CD4-positive, alpha-beta T cell treated with Interleukin-4 for 1 hour (primary cell): ENCODE results near the gene PKMYT1.

Experiments used
- DNase-seq, 2 donors: peaks; one replicate each; pipeline ENCODE4 v3.0.0-alpha.2; 2020 to 2022

The PKMYT1 gene

DNA sequence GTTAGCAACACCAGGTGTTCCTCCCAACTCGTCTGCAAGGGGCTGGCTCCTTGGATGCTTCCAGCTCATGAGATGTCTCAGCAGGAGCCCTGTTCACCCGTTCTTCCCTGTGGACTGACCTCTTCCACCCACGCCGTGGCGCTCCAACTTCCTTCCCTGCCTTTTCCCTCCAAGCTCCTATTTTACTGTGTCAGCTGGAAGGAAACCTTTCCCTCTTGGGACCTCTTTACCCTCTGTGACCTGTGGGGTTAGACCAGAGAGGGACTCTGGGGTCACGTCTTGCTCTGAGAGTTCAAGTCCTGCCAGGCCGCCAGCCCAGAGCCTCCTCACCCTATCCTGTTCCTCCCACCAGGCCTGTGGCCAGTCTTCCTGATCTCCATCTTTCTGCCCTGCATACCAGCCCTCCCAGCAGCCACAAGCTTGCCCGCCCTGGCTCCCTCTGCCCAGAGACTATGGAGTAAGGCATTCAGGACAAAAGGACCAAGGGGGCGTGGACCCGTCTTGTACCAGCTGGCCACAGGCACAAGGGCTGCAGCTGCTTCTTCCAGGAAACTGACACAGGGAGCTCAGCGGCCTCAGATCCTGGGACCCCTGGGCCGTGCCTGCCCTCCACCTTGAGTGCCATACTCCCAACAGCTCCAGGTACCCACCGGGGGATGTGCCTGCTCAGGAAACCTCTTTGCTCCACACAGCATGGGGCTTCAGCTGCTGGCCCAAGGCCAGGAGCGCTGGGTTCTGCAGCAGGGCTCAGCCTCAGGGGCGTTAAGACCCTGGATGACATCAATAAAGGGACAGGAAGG lies 8.1 kb downstream of the PKMYT1 start:
- DNase-seq, result no peak

DNA sequence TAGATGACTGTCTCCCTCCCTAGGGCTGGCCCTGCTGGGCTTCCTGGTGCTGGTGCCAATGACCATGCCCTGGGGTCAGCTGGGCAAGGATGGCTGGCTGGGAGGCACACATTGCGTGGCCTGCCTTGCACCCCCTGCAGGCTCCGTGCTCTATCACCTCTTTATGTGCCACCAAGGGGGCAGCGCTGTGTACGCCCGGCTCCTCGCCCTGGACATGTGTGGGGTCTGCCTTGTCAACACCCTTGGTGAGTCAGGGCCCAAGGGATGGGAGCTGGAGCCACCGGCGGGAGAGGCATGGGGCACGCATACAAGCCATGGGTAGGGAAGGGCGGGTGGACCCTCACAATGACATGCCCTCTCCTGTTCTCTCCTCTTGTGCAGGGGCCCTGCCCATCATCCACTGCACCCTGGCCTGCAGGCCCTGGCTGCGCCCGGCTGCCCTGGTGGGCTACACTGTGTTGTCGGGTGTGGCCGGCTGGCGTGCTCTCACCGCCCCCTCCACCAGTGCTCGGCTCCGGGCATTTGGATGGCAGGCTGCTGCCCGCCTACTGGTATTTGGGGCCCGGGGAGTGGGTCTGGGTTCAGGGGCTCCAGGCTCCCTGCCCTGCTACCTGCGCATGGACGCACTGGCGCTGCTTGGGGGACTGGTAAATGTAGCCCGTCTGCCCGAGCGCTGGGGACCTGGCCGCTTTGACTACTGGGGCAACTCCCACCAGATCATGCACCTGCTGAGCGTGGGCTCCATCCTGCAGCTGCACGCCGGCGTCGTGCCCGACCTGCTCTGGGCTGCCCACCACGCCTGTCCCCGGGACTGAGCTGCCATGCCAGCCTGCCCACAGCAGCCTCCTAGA lies 8.9 kb downstream of the PKMYT1 start:
- no peak for DNase-seq

DNA sequence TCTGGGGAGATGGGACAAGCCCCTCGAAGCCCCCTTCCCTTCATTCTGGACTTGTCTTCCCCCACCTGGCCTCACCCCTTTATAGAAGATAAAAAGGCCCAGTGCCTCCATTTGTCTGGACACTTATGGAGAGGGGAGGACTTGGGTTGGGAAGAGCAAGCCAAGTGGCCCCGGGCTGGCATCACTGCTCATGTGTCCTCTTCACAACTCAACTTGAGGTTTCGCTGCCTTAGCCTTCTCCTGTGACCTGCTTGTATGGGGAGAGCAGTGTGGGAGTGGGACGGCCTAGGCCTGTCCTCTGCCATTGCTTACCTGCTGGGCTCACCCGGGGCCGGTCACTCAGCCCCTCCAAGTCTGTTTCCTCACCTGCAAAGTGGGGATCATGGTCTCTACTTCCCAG lies 9.7 kb downstream of the PKMYT1 start:
- no peak for DNase-seq

DNA sequence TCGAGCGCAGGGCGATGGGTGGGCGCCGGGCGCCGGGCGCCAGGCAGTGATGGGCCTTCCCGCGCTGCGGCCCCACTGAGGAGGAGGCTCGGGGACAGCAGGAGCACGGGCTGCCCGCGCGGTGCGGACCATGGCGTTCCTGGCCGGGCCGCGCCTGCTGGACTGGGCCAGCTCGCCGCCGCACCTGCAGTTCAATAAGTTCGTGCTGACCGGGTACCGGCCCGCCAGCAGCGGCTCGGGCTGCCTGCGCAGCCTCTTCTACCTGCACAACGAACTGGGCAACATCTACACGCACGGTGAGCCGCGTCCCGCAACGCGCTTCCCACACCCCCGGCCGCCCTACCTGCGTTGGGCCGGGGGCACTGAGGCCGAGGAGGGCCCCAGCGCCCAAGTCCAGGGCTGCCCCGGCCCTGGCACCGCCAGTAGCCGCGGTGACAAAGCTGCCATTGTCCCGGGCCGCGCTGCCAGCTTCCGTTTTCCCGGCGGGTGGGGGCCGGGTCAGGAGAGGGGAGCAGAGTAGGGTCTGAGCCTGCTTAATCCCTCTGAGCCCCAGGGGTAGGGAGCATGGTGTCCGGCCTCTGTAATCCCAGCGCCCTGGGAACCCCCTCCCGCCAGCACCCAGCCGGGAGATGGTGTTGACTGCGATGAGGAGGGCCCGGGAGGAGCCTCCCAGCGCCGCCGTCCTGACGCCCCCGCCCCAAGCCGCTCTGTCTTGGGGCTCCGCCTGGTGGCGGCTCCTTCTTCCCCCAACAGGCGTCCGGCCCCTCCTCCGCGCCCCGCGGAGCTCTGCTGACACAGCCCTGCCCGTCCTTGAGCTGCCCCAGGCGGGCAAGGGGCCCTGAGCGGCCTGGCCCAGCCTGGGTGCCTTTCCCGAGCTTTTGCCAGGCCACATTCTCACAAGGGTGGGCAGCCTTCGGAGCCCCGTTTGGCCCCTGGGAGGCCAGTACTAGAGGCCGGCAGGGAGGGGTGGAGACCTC lies 10.4 kb downstream of the PKMYT1 start:
- peak; percentile 63 to 64 for DNase-seq

DNA sequence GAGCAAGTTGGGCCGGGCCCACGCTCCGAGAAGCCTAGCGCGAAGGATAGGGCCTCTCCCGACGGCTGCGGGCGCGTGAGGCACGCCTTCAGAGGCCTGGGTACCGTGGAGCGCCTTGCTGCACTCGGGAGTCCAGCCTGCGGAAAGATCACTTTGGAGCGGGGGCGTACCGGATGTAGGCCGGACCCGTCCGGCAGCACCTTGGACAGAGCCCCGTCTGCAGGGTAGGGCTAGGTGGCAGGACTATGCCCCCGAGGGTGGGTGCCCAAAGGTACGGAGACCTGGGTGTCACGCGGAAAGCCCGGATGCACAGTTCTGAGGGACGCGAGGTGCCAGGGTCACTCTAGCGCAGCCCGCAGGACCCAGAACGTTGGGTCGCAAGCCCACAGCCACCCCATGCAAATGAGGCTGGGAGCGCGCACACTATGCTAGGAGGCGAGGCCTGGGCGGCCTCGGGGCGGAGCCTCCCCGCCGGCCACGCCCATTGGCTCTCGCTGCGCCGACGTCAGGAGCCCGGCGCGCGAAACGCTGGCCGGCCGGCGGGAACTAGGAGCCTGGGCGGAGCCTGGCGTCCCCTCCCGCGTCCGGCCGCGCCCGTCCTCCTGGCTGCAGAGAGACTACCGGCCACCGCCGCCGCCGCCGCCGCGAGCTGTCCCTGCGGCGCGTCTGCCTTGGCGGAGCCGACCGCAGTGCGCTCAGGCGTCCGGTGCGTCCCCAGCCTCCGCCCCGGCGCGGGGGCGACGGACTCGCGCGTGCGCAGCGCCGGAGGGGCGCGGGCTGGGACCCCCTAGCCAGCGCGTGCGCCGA lies 11.3 kb downstream of the PKMYT1 start, which contains the start of gene PAQR4:
PAQR4 (plus strand) TSS at position 611 of the 807 bp plus-strand sequence. CDS start 327 bp downstream, outside the sequence.
- DNase-seq, result peak; percentile 82 to 84

DNA sequence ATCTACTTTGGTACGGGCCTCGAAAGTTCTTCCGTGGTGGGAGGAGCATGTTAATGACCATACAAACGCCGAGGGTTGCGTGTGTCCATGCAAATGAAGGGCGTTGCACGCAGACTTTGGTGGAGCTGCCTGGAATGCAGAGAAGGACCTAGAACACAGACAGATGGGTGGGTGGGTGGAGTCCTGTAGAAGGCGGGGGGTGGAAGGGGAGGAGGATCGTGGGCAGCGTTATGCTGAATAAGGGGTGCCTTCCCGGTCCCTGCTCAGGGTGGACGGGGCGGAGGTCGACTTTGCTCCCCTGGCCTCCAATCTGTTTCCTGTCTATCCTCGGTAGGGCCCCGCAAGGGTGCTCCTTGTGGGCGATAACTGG lies 11.9 kb downstream of the PKMYT1 start:
- DNase-seq, result peak in 1 of 2 donors; percentile 51

DNA sequence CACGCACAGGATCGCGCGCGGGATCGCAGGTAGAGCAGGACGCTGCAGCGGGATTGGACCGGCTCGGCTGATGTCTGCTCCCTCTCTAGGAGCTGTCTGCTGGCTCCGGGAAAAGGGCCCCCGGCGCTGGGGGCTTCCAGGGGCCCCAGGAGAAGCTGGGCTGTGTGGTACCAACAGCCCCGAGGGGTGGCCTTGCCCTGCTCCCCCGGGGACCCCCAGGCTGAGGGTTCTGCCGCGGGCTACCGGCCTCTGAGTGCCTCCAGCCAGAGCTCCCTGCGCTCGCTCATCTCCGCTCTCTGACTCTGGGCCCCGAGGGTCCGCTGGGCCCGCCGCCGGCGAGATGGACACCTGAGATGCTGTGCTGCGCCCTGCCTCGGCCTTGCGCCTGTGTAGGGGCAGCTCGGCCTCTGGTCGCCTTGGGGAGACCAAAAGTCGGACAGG lies 12.5 kb downstream of the PKMYT1 start:
- no peak for DNase-seq

DNA sequence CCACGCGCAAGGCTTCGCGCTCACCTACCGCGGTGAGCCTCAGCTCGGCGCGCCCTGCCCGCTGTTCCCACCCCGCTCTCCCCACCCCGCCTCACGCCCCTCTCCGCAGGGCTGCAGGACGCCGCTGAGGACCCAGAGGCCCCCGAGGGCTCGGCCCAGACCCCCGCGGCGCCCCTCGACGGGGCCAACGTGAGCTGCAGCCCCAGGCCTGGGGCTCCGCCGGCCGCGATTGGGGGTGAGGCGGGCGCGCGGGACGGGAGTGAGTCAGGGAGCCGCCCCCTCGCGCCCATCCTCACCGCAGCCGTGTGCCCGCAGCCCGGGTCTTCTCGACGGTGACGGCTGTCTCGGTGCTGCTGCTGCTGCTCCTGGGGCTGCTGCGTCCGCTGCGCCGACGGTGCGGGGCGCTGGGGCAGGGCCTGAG lies 13.0 kb downstream of the PKMYT1 start:
- no peak for DNase-seq

DNA sequence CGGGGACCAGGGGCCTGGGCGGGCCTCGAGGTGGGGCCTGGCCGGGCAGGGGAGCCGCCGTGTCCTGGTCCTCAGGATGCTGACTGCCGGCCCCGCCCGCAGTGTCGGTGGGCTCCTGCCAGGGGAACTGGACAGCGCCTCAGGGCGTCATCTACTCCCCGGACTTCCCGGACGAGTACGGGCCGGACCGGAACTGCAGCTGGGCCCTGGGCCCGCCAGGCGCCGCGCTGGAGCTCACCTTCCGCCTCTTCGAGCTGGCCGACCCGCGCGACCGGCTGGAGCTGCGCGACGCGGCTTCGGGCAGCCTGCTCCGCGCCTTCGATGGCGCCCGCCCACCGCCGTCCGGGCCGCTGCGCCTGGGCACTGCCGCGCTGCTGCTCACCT lies 13.4 kb downstream of the PKMYT1 start:
- no peak for DNase-seq

DNA sequence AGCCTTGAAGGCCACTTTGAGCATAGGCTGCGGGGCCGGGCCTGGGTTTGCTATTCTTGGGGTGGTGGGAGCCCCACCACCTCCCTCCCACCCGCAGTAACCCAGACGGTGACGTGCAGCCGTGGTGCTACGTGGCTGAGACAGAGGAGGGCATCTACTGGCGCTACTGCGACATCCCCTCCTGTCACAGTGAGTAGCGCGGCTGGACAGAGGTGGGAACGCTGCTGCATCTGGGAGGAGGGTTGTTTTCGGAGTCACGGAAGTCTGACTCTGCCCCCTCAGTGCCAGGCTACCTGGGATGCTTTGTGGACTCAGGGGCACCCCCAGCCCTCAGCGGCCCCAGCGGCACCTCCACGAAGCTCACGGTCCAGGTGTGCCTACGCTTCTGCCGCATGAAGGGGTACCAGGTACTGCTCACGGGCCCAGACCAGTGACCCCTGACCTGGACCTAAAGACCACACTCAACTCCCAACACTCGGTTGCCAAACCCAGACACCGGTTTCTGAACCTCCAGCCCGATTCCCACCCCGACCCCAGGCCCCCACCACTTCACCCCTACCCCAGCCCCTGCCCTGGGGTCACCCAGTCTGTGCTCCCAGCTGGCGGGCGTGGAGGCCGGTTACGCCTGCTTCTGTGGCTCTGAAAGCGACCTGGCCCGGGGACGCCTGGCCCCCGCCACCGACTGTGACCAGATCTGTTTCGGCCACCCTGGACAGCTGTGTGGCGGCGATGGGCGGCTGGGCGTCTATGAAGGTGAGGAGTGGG lies 14.0 kb downstream of the PKMYT1 start:
- DNase-seq, result no peak

DNA sequence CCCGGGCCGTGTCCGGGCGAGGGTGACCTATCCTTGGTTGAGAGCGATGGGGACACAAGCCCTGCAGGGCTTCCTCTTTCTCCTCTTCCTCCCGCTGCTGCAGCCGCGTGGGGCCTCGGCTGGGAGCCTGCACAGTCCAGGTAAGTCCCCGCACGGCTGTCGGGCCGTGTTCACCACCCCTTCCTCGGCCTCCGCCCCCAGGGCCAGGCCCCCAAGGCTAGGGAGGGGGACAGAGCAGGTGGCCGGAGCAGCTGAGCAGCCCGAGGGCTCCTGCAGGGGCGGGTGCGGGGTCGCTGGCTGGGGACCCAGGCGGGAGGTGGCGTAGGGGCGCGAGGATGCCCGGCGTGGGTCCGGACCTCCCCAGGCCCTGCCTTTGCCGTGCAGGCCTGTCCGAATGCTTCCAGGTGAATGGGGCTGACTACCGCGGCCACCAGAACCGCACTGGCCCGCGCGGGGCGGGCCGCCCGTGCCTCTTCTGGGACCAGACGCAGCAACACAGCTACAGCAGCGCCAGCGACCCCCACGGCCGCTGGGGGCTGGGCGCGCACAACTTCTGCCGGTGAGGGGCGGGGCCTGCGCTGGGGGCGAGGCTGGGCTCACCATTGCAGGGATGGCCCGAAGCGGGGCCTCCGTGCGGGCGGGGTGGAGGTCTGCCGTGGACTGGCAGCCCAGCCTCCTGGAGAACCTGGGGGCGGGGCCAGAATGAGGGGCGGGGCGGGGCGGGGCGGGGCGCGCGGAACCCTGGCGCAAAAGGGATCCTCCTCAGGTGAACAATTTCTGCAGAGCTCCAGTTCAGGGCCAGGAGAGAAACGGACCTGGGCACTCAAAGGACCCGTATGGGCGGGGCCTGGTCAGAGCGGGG lies 15.5 kb downstream of the PKMYT1 start:
- peak; percentile 68 to 71 for DNase-seq

DNA sequence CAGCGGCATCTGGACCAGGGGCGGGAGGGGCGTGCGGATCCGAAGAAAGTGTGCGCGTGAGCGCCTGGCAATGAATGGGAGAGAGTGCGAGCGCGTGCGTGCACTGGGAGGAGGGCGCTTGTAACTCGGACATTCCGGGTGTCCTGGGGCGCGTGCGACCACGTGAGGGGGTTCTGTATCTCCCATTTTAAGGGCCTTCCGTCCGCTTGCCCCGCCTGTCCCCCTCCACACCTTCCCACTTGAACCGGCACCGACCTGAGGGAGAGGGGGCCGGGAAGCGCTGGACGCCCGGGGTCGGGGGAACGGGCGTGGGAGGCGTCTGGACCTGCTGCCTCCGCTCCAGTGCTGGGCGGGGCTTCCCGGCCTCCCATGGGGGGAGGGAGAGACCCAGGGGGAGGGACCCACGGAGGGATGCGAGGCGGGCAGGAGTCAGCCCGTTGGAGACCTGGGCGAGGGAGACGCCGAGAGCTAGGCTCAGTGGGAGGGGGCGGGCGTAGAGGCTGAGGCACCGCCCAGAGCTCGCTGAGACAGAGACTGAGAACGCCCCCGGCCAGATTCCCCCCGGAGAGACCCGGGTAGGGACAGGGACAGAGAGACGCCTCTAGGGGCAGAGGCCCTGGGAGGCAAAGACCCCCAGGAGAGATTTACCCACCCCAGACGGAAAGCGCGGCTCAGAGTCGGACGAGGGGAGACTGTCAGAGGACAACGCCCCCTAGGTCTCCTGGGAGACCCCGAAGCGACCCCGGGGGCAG lies 16.3 kb downstream of the PKMYT1 start, which contains the start of gene KREMEN2:
KREMEN2 (plus strand) TSS at position 553 of the 752 bp plus-strand sequence. CDS start 246 bp downstream, outside the sequence.
- peak in 1 of 2 donors; percentile 24 for DNase-seq

DNA sequence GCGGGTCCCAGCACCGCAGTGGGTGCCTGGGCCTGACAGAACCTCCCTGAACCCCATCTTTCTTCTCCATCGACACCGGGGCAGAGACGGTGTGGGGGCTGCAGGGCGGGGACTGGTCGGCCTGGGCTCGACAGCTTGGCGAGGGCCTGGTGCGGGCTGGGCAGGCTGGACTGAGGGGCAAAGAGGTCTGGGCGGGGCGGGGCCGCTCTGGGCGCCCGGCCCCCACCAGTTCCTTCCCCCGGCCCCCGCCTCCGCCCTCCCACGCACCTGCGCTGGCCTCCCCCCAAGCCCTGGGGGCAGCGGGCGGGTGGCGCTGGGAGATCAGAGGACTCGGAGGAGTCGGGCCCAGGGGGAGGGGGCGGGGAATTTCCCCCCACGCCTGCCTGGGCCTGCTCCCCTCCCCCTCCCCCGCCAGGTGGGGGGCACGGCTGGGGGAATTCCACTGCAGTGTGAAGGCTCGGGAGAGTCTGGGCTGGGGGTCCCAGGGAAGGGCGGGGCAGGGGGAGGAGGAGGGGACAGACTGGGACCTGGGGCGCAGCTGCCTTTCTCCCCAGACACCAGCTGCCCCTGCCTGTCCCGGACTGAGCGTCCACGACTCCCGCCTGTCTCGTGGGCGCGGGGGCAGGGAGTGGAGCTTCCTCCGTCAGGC lies 17.0 kb downstream of the PKMYT1 start:
- DNase-seq, result peak; percentile 46 to 57

DNA sequence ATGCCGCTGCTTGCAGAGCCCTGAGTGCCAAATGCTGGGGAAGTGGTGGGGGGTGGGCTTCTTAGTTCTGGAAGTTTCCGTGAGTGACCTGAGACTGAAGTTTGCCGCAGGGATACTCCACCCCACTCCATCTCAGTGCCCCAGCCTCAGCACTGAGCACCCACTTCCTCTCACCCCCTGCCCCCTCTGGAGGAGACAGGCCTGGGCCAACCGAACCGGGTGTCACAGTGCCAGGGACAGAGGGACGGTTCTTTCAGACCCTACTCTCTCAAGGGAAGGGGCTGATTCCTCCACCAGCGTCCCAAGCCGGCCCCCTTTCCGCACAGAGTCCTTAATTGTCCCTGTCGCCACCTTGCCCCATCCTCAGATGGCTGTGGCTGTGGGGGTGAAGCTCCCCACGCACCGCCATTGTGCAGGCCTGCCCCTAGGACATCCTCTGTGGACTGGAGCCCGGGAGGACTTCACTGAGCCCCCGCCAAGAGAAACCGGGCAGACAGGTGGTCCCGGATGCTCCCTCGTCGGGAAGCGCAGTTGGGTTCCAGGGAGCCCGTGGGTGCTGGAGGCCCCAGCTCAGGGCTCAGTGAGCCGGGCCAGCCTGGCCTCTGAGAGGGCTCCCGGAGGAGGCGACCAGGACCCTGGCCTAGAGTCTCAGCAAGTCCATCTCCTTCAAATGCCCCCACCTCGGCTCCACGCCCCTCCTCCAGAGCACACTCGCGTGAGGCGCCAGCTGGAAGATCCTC lies 17.7 kb downstream of the PKMYT1 start:
- DNase-seq, result no peak

DNA sequence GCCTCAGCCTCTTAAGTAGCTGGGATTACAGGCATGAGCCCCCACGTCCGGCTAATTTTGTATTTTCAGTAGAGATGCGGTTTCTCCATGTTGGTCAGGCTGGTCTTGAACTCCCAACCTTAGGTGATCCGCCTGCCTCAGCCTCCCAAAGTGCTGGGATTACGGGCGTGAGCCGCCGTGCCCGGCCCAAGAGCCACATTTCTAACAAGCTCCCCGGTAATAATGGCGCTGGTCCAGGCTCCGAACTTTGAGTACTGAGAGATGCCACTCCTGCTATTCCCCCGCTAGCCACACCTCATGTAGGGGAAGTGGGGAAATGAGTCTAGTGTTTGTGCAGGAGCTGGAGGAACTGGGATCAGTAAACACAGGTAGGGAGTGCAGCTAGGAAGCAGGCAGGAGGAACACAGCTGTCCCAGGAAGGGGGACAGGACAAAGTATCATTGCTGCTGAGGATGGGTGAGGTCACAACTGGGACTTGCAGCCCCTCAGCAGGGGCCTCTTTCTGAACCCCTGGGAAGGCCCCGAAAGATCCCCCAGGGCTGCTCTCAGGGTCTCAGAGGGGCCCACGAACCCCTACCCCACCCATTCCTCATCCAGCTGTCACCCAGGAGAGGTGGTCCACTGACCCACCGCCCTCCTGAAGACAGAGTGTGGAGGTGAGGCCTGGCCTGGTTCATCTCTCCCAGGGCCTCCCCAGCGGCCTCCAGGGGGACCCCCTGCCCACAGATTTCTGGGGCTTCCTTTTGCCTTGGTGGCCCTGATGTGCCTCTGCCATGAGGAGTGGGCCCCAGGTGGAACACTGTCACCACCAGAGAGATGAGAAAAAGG lies 19.8 kb downstream of the PKMYT1 start:
- no peak for DNase-seq

DNA sequence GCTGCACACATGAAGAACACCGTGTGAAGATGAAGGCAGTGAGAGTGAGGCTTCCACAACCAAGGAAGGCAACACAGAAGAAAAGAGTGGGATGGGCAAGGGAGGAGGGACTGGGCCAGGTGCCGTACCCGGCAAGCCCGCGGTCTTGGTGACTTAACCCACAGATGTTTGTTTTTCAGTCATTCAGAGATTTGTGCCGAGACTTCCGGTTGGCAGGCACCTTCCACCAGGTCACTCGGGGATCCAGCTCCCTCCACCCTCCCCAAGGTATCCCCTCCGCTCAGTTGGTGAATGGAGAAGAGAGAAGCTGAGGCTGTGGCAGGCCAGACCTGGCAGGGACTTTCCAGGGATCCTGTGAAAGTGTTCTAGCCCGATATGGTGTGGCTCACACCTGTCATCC lies 21.0 kb downstream of the PKMYT1 start:
- no peak for DNase-seq

DNA sequence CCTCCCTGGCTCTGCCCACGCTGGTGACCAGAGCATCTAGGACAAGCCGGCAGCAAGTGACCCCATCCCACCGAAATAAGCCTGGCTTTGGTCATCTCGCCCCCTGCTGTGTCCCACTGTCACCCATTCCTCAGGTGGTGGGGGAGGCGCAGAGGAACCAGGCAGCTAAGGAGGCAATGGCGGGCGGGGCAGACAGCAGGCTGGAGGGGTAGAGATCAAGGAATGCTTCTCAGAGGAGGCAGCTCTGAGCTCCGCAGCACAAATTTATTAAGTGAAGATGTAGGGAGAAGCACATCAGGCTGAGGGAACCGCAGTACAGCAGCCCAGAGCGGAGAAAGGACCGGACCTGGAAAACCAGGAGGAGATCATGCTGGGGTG lies 23.7 kb downstream of the PKMYT1 start:
- DNase-seq, result no peak
